ENCODE measurements around the gene DCN.

DCN gene

DNA sequence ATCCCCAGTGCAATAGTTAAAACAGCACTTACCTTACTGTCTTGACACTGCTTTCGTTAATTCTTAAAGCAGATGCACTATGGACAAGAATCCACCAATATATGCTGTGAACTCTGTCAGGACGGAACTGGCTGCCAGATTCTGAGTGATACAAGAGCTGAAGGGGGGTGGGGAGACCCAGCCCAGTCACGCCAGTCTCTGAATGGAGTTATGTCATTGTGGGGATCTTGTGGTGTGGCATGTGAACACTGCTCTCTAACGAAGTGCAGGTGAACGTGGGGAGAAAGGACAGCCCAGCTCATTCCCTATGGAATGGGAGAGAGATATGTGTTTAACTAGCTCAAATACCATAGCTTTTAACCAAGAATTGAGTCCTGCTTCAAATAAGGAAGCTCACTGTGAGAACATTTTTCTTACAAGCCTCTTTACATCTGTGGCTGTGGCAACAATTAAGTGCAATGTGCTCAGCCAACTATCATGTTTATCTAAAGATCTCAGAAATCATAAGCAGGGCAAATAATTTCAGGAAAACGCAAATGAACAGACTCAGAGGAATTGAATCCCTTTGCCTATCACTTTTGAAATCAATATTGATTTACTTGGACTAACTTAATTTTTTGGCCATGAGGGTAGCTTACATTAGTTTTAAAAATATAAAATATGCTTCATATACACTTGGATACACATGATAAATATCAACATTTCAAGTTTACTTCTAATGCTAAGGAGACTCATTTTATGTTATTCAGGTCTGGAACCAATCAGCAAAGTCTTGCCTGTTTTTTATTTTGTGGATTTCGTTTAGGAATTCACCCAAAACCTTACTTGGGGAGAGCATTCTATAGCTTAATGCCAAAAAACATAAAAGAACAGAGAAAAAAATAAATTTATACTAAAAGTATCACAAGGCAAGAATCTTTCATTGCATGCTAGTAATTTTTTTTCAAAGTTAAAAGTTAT lies 71.0 kb downstream of the DCN start, which contains the start of gene LUM:
Gene LUM, minus strand, starts transcription at position 129 of the 960 bp plus-strand sequence. CDS start 2,515 bp downstream, outside the sequence.
- Histone ChIP-seq H3K9me2 (replicated peaks; ENCODE audit: low read depth, low read length) (no peaks in the 10 kb centered on the region), H3K4me2 (ENCODE audit: low read depth, low read length, poor library complexity, severe bottlenecking) (no peak within 1 kb of the TSS)
- TF ChIP-seq CTCF (conservative IDR thresholded peaks at IDR 0.05; ENCODE audit: low read length): no peak
- no peak for TF ChIP-seq EZH2phosphoT487 (IDR thresholded peaks at IDR 0.05; ENCODE audit: borderline replicate concordance)

GRCh38 chr12:91110311-91110924 lies 72.2 kb downstream of the DCN start:
- no peaks in the 10 kb centered on the region for H4K20me1 ChIP-seq (ENCODE audit: insufficient read depth, low read length, poor library complexity, severe bottlenecking)

More for the DNA sequence above, 71.0 kb downstream of the DCN start, which contains the start of gene LUM:
- no peaks in the 10 kb centered on the region for H3K36me3 ChIP-seq (ENCODE audit: insufficient read depth, low read length)
- no peaks in the 10 kb centered on the region for H4K20me1 ChIP-seq (ENCODE audit: insufficient read depth, low read length, poor library complexity, severe bottlenecking)
- no peaks in the 10 kb centered on the region for H3K79me2 ChIP-seq (ENCODE audit: insufficient read depth, low read length)
- H3K27me3 ChIP-seq (ENCODE audit: insufficient read depth, low read length, poor library complexity, severe bottlenecking): no peaks in the 10 kb centered on the region
- no peaks in the 10 kb centered on the region for H3K4me1 ChIP-seq (ENCODE audit: insufficient read depth, low read length, poor library complexity, severe bottlenecking)
- H3K9ac ChIP-seq (ENCODE audit: low read depth, low read length, poor library complexity, severe bottlenecking): no peak within 1 kb of the TSS
- H3F3A ChIP-seq (ENCODE audit: low read depth): no peaks in the 10 kb centered on the region
- no peak within 1 kb of the TSS for H3K4me3 ChIP-seq (ENCODE audit: low read length, poor library complexity, severe bottlenecking)
- no peak within 1 kb of the TSS for H2AFZ ChIP-seq (ENCODE audit: low read length)
- H3K9me3 ChIP-seq (ENCODE audit: insufficient read depth, low read depth, low read length): no peaks in the 10 kb centered on the region

More at GRCh38 chr12:91110311-91110924, 72.2 kb downstream of the DCN start:
- Histone ChIP-seq H3K9me2 (replicated peaks; ENCODE audit: low read depth, low read length) (no peaks in the 10 kb centered on the region), H3K79me2 (ENCODE audit: insufficient read depth, low read length) (no peaks in the 10 kb centered on the region), H3K4me3 (ENCODE audit: low read length, poor library complexity, severe bottlenecking) (no peak overlapping the region), H3K4me1 (ENCODE audit: insufficient read depth, low read length, poor library complexity, severe bottlenecking) (no peaks in the 10 kb centered on the region), H3K9me3 (ENCODE audit: insufficient read depth, low read depth, low read length) (no peaks in the 10 kb centered on the region), H3K4me2 (ENCODE audit: low read depth, low read length, poor library complexity, severe bottlenecking) (no peak overlapping the region), H3K36me3 (ENCODE audit: insufficient read depth, low read length) (no peaks in the 10 kb centered on the region), H3K9ac (ENCODE audit: low read depth, low read length, poor library complexity, severe bottlenecking) (no peak overlapping the region), H3F3A (ENCODE audit: low read depth) (no peaks in the 10 kb centered on the region), H2AFZ (ENCODE audit: low read length) (no peak overlapping the region), H3K27me3 (ENCODE audit: insufficient read depth, low read length, poor library complexity, severe bottlenecking) (no peaks in the 10 kb centered on the region)
- no peak for TF ChIP-seq CTCF (conservative IDR thresholded peaks at IDR 0.05; ENCODE audit: low read length)
- no peak for TF ChIP-seq EZH2phosphoT487 (IDR thresholded peaks at IDR 0.05; ENCODE audit: borderline replicate concordance)

All from Loucy (cell line).